ENCODE results near the gene SCAND1. TPM values are rescaled to one million over a fixed set of nuclear protein-coding genes. Genes with fewer than 3 reads are reported as not detected.
A peak's percentile ranks its signal among the peaks of the same experiment; 100 is the strongest.

Gene SCAND1
- total RNA-seq, 1 donor from 2014 or later, result 86.2 TPM

GRCh38 chr20:35939264-35939663 is 15.0 kb downstream of the SCAND1 start:
- no peaks in the 10 kb centered on the region for H3K9me3 Mint-ChIP-seq (ENCODE audit: unreplicated experiment)
- H3K27me3 Mint-ChIP-seq (ENCODE audit: unreplicated experiment), result peaks cover 5% of the 10 kb centered on the region
- DNase-seq (ENCODE audit: low spot score), result no peak
- TF ChIP-seq CTCF (IDR thresholded peaks at IDR 0.05; ENCODE audit: unreplicated experiment), result no peak
- H3K36me3 Mint-ChIP-seq (ENCODE audit: low read depth, unreplicated experiment), result peaks cover 51% of the 10 kb centered on the region
- H3K4me1 Mint-ChIP-seq (ENCODE audit: unreplicated experiment), result peaks cover 43% of the 10 kb centered on the region
- no peak overlapping the region for H3K4me3 Mint-ChIP-seq (ENCODE audit: unreplicated experiment)
- peak overlapping the region; percentile 54 for H3K27ac Mint-ChIP-seq (ENCODE audit: unreplicated experiment)

DNA sequence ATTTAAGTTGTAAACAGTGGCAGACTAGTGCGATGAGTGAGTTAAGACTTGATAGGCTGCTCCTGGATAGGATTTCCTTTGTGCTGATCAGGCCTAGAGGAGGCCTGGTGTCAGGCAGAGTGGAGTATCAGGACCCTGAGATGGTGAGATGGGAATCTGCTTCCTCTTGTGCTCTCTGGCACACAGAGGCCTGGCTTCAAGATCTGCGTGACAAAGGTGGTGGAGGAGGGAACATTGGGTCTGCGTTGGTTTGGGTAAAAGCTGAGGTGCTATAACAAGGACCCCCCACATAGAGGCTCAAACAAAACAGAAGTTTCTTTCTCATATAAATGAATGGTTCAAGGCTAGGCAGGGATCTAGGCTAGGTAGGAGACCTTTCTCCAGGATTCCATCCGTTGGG is 20.3 kb downstream of the SCAND1 start:
- H3K27me3 Mint-ChIP-seq (ENCODE audit: unreplicated experiment), result peaks cover 6% of the 10 kb centered on the region
- H3K4me1 Mint-ChIP-seq (ENCODE audit: unreplicated experiment), result peaks cover 31% of the 10 kb centered on the region
- no peaks in the 10 kb centered on the region for H3K9me3 Mint-ChIP-seq (ENCODE audit: unreplicated experiment)
- no peak overlapping the region for H3K27ac Mint-ChIP-seq (ENCODE audit: unreplicated experiment)
- no peak for DNase-seq (ENCODE audit: low spot score)
- no peak for TF ChIP-seq CTCF (IDR thresholded peaks at IDR 0.05; ENCODE audit: unreplicated experiment)
- H3K36me3 Mint-ChIP-seq (ENCODE audit: low read depth, unreplicated experiment), result peaks cover 58% of the 10 kb centered on the region
- H3K4me3 Mint-ChIP-seq (ENCODE audit: unreplicated experiment), result peak overlapping the region; percentile 63

GRCh38 chr20:35929301-35929700 is 25.0 kb downstream of the SCAND1 start:
- DNase-seq (ENCODE audit: low spot score), result no peak
- H3K36me3 Mint-ChIP-seq (ENCODE audit: low read depth, unreplicated experiment), result peaks cover 43% of the 10 kb centered on the region
- peaks cover 6% of the 10 kb centered on the region for H3K27me3 Mint-ChIP-seq (ENCODE audit: unreplicated experiment)
- no peak for TF ChIP-seq CTCF (IDR thresholded peaks at IDR 0.05; ENCODE audit: unreplicated experiment)
- no peak overlapping the region for H3K4me3 Mint-ChIP-seq (ENCODE audit: unreplicated experiment)
- no peak overlapping the region for H3K27ac Mint-ChIP-seq (ENCODE audit: unreplicated experiment)
- H3K4me1 Mint-ChIP-seq (ENCODE audit: unreplicated experiment), result peaks cover 9% of the 10 kb centered on the region
- H3K9me3 Mint-ChIP-seq (ENCODE audit: unreplicated experiment), result no peaks in the 10 kb centered on the region

GRCh38 chr20:35920523-35920922 is 33.8 kb downstream of the SCAND1 start:
- no peak for DNase-seq (ENCODE audit: low spot score)
- no peak overlapping the region for H3K4me3 Mint-ChIP-seq (ENCODE audit: unreplicated experiment)
- peaks cover 19% of the 10 kb centered on the region for H3K36me3 Mint-ChIP-seq (ENCODE audit: low read depth, unreplicated experiment)
- no peaks in the 10 kb centered on the region for H3K9me3 Mint-ChIP-seq (ENCODE audit: unreplicated experiment)
- no peak for TF ChIP-seq CTCF (IDR thresholded peaks at IDR 0.05; ENCODE audit: unreplicated experiment)
- H3K4me1 Mint-ChIP-seq (ENCODE audit: unreplicated experiment), result no peaks in the 10 kb centered on the region
- no peak overlapping the region for H3K27ac Mint-ChIP-seq (ENCODE audit: unreplicated experiment)
- H3K27me3 Mint-ChIP-seq (ENCODE audit: unreplicated experiment), result no peaks in the 10 kb centered on the region

- DNase-seq (ENCODE audit: low spot score), result no peak
- H3K36me3 Mint-ChIP-seq (ENCODE audit: low read depth, unreplicated experiment), result peaks cover 27% of the 10 kb centered on the region
- no peaks in the 10 kb centered on the region for H3K4me1 Mint-ChIP-seq (ENCODE audit: unreplicated experiment)
- no peak for TF ChIP-seq CTCF (IDR thresholded peaks at IDR 0.05; ENCODE audit: unreplicated experiment)
- no peak overlapping the region for H3K27ac Mint-ChIP-seq (ENCODE audit: unreplicated experiment)
- H3K4me3 Mint-ChIP-seq (ENCODE audit: unreplicated experiment), result no peak overlapping the region
- H3K27me3 Mint-ChIP-seq (ENCODE audit: unreplicated experiment), result no peaks in the 10 kb centered on the region
- H3K9me3 Mint-ChIP-seq (ENCODE audit: unreplicated experiment), result no peaks in the 10 kb centered on the region
These were observed 36.3 kb downstream of the SCAND1 start for GRCh38 chr20:35918021-35918420.
